K562 (cell line): ENCODE results near the gene SFXN5. TPM values are rescaled to one million over a fixed set of nuclear protein-coding genes. Genes with fewer than 3 reads are reported as not detected.

ENCODE experiments used
- ATAC-seq: fragments of 200-7000 bp; cut with Tn5 transposase; 3 replicates; pipeline ENCODE4 v1.9.1; 2020; ENCODE audit warnings: moderate library complexity
- BruUV-seq: library from RNA; stranded (reverse); fragments of 400-500 nt; replicated peaks from 2 replicates; lab custom pipeline; 2021; lab: Mats Ljungman, UMichigan
- CTCF ChIA-PET: fragments of 300-600 bp; formaldehyde crosslinking; extraction: SDS; loops from one replicate; lab custom pipeline; 2021; ENCODE audit warnings: low intra/inter-chr PET ratio; lab: Yijun Ruan, JAX
- POLR2A ChIA-PET: fragments of 300-600, 350-650 bp; sonication (Branson Sonifier 250); formaldehyde crosslinking; extraction: SDS; loops from one replicate; lab custom pipeline; 2021; ENCODE audit warnings: antibody characterized with exemption, inconsistent platforms; lab: Yijun Ruan, JAX
- DNase-seq, 4 experiments: peaks; one replicate each; pipeline versions ENCODE4 v3.0.0 to v3.0.0-alpha.2; 2011 to 2018; ENCODE audit warnings: low spot score in 3 of 4, mixed read lengths in 3 of 4; ENCODE audit errors: extremely low read depth in 1 of 4
- FAIRE-seq: peaks from 2 replicates; lab custom pipeline; 2011; peaks lifted over from hg19 to GRCh38; lab: Jason Lieb, UNC
- H2AFZ ChIP-seq: 2 replicates; pipeline ENCODE4 v1.6.0; 2011; ENCODE audit warnings: low read depth, low read length, control low read depth, inconsistent platforms
- H3K27ac ChIP-seq: fragments of 200-600 bp; 3 replicates; pipeline ENCODE4 v1.8.0; 2011; ENCODE audit warnings: low read depth, mild to moderate bottlenecking, control low read depth, inconsistent platforms, low read length, moderate library complexity, mixed read lengths; ENCODE audit errors: extremely low read depth
- H3K27me3 ChIP-seq, 2 experiments: fragments of 300-600 bp in 1 of 2; 2 replicates in 1 of 2; 3 replicates in 1 of 2; pipeline versions ENCODE4 v1.6.0 to v1.8.0; 2011; ENCODE audit warnings: inconsistent platforms in 2 of 2, low read length in 2 of 2, mild to moderate bottlenecking in 1 of 2, mixed read lengths in 1 of 2, moderate library complexity in 1 of 2; ENCODE audit not compliant: control insufficient read depth in 2 of 2, insufficient read depth in 2 of 2
- H3K36me3 ChIP-seq: fragments of 300-600 bp; 3 replicates; pipeline ENCODE4 v1.8.0; 2011; ENCODE audit warnings: mild to moderate bottlenecking, low read length, inconsistent platforms; ENCODE audit not compliant: control insufficient read depth, insufficient read depth
- H3K4me1 ChIP-seq, 2 experiments: fragments of 200-600 bp in 1 of 2; replicated peaks in 1 of 2; 2 replicates in 1 of 2; 3 replicates in 1 of 2; pipeline versions ENCODE4 v1.5.1 to v1.8.0; 2011; ENCODE audit warnings: inconsistent platforms in 2 of 2, low read length in 2 of 2, mild to moderate bottlenecking in 1 of 2, mixed read lengths in 1 of 2, moderate library complexity in 1 of 2; ENCODE audit not compliant: control insufficient read depth in 2 of 2, insufficient read depth in 2 of 2
- H3K4me2 ChIP-seq: 2 replicates; pipeline ENCODE4 v1.6.1; 2011; ENCODE audit warnings: low read length, control low read depth, inconsistent platforms, mixed read lengths; ENCODE audit not compliant: insufficient read depth
- H3K4me3 ChIP-seq: fragments of 200-600 bp; sonication (generic), shearing (Covaris generic); 2 replicates; pipeline ENCODE4 v1.5.1; 2016; ENCODE audit warnings: control low read depth, inconsistent platforms
- H3K79me2 ChIP-seq: fragments of 200-600 bp; 3 replicates; pipeline ENCODE4 v1.8.0; 2011; ENCODE audit warnings: low read length, inconsistent platforms; ENCODE audit not compliant: control insufficient read depth, insufficient read depth
- H3K9ac ChIP-seq, 2 experiments: 2 replicates each; pipeline versions ENCODE4 v1.6.0 to v1.6.1; 2011; ENCODE audit warnings: low read depth in 2 of 2, low read length in 2 of 2, control low read depth in 1 of 2, inconsistent platforms in 1 of 2, mild to moderate bottlenecking in 1 of 2, mixed read lengths in 1 of 2; ENCODE audit not compliant: insufficient read depth in 1 of 2
- H3K9me1 ChIP-seq: one replicate; pipeline ENCODE4 v1.6.0; 2011; ENCODE audit warnings: inconsistent platforms, mild to moderate bottlenecking, low read length, moderate library complexity; ENCODE audit not compliant: control insufficient read depth, insufficient read depth
- H3K9me3 ChIP-seq: replicated peaks from 2 replicates; pipeline ENCODE4 v1.5.1; 2011; ENCODE audit warnings: low read depth, low read length, inconsistent platforms; ENCODE audit not compliant: control insufficient read depth, insufficient read depth
- H4K20me1 ChIP-seq: replicated peaks from 2 replicates; pipeline ENCODE4 v1.6.1; 2011; ENCODE audit warnings: low read length, inconsistent platforms, mixed read lengths; ENCODE audit not compliant: control insufficient read depth, insufficient read depth
- ATF3 ChIP-seq, 2 experiments: fragments of 450-650 bp in 1 of 2; sonication (generic) in 1 of 2; formaldehyde crosslinking in 1 of 2; IDR thresholded peaks in 1 of 2; conservative IDR thresholded peaks in 1 of 2; 2 replicates each; pipeline versions ENCODE4 v1.6.1 to v1.8.1; 2016 to 2023; ENCODE audit warnings: mild to moderate bottlenecking in 2 of 2, moderate library complexity in 2 of 2, inconsistent platforms in 1 of 2, missing genetic modification reagents in 1 of 2
- CBX8 ChIP-seq: fragments of 200-600 bp; sonication (generic); IDR thresholded peaks from 2 replicates; pipeline ENCODE4 v1.6.1; 2012; ENCODE audit warnings: borderline replicate concordance, mixed run types, low read depth, mild to moderate bottlenecking, moderate library complexity, mixed read lengths, low read length, control low read depth, inconsistent platforms; ENCODE audit not compliant: poor library complexity, severe bottlenecking; ENCODE audit errors: extremely low read depth
- FOS ChIP-seq: IDR thresholded peaks from 3 replicates; pipeline ENCODE4 v1.6.1; 2011; ENCODE audit not compliant: insufficient read length; ENCODE audit errors: extremely low read depth
- HOXB6 ChIP-seq: fragments of 250-450 bp; sonication (Bioruptor Pico); IDR thresholded peaks from 2 replicates; pipeline ENCODE4 v1.5.1; 2022; ENCODE audit warnings: mild to moderate bottlenecking, borderline replicate concordance
- KLF13 ChIP-seq: fragments of 450-650 bp; IDR thresholded peaks from 2 replicates; pipeline ENCODE4 v1.6.1; 2016; ENCODE audit warnings: missing genetic modification characterization, low read depth, mild to moderate bottlenecking, missing compliant biosample characterization, moderate library complexity, borderline replicate concordance
- NR1H2 ChIP-seq: sonication (generic); formaldehyde crosslinking; IDR thresholded peaks from 2 replicates; pipeline ENCODE4 v1.4.0; 2020; ENCODE audit warnings: mild to moderate bottlenecking, missing genetic modification reagents
- RBM17 ChIP-seq: fragments of 200-400 bp; formaldehyde crosslinking; IDR thresholded peaks from 2 replicates; pipeline ENCODE4 v1.6.1; 2017; ENCODE audit warnings: low read depth, mild to moderate bottlenecking, low read length, borderline replicate concordance
- SLC30A9 ChIP-seq: fragments of 250-450 bp; sonication (Bioruptor Pico); IDR thresholded peaks from 2 replicates; pipeline ENCODE4 v1.8.0; 2022; ENCODE audit warnings: mild to moderate bottlenecking, moderate library complexity
- ZNF174 ChIP-seq: fragments of 250-450 bp; sonication (Bioruptor Pico); IDR thresholded peaks from 2 replicates; pipeline ENCODE4 v1.4.0; 2020; ENCODE audit warnings: mild to moderate bottlenecking
- ZNF589 ChIP-seq: fragments of 200-800 bp; sonication (Bioruptor generic); IDR thresholded peaks from 2 replicates; pipeline ENCODE4 v1.6.1; 2016; ENCODE audit warnings: low read depth, missing genetic modification characterization, missing compliant biosample characterization
- WGBS: fragments of 100-300 bp; shearing (Covaris generic); methylation state at CpG from one replicate; pipeline ENCODE4 v1.1.6; 2016; ENCODE audit warnings: low coverage, mixed read lengths; ENCODE audit not compliant: insufficient coverage; ENCODE audit errors: missing lambda C conversion rate; 5-methylcytosine and 5-hydroxymethylcytosine counted together
- in situ Hi-C: fragments of 300-500 bp; cut with MboI; formaldehyde crosslinking; loops from 4 replicates; pipeline ENCODE4 v1.15.0; 2018; ENCODE audit warnings: inconsistent platforms, mixed read lengths
- intact Hi-C: fragments of 100-400 bp; cut with micrococcal nuclease; formaldehyde crosslinking; loops from 2 replicates; pipeline ENCODE4 v1.14.2; 2022
- polyA plus RNA-seq, 8 experiments: library from polyadenylated mRNA; depleted of rRNA in 4 of 8; stranded (reverse) in 5 of 8; unstranded in 3 of 8; fragments of >200 nt; fragmentation: Nextera tagmentation in 2 of 8; fragmentation: Illumina TruSeq in 1 of 8; extraction: Ambion mirVana in 2 of 8; extraction: Trizol in 1 of 8; gene quantifications; 2 replicates each; pipeline versions ENCODE4 v1.2.1 to v1.2.3, GENCODE V29; 2011 to 2014; ENCODE audit warnings: inconsistent platforms in 1 of 8, missing spikeins in 1 of 8
- total RNA-seq, 7 experiments: library from RNA; depleted of rRNA in 6 of 7; stranded (reverse); fragments of >200 nt in 6 of 7; fragmentation: Illumina TruSeq in 2 of 7; extraction: Trizol in 2 of 7; gene quantifications; 2 replicates each; pipeline versions ENCODE4 v1.2.1 to v1.2.3, GENCODE V29; 2011 to 2021; ENCODE audit warnings: low replicate concordance in 1 of 7
- TF ChIP-seq, protein P1 (sequence below): sonication (generic); formaldehyde crosslinking; IDR thresholded peaks from 2 replicates; pipeline ENCODE4 v1.8.1; 2023; ENCODE audit warnings: mild to moderate bottlenecking, missing genetic modification reagents
- TF ChIP-seq, protein P2 (sequence below): fragments of 250-450 bp; sonication (Bioruptor Pico); IDR thresholded peaks from 2 replicates; pipeline ENCODE4 v1.9.0; 2021; ENCODE audit warnings: mild to moderate bottlenecking

Gene SFXN5
- total and polyA plus RNA-seq, 9 of the 15 experiments (the other 6 are each of a cell fraction or from before 2014, with no cell fraction given) = 8.3 to 22.6 (median 16.0) TPM

DNA sequence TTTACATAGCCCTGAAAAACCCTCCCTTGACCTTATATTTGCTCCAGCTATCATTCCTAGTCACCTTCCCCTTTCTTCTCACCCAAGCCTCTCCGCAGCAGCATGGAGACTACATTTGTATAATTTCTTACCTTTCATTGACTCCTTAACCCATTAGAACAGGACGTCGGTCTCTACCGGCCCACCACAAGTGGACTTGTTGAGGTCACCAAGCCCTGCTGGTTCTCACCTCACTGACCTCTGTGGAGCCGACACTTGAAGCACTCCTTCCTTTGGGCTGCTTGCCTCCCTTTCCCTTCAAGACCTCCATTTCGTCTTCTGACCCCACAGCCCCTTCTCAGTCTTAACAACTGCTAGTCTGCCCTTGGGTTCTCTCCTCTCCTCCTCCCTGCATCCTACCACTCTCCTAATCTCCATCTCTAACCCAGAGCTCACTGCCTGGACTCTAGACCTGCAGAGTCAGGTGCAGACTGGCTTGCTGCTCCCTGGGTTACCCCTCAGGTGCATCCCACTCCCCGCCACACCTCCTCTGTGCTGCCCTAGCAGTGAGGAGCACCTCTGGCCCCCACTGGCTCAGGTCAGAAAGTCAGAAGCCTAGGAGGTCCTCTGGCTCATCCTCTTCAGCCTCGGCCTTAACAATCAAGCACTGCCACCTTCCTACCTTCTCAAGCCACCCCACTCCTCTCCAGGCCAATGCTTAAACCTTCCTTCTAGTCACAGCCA is 5.3 kb upstream of the SFXN5 start:
- DNase-seq (no peak), FAIRE-seq (no peak), ATAC-seq (no peak)
- Histone ChIP-seq H2AFZ (no peak overlapping the region), H3K9me1 (no peaks in the 10 kb centered on the region), H3K79me2 (no peaks in the 10 kb centered on the region), H3K4me1 (peaks cover 0 to 29% of the 10 kb centered on the region in 2 experiments; a peak in 4 of 5 replicates), H3K9ac (no peak overlapping the region), H4K20me1 (peaks cover 10% of the 10 kb centered on the region; the same call in 1 of the 2 replicates), H3K36me3 (no peaks in the 10 kb centered on the region; the same call in 2 of the 3 replicates), H3K4me2 (no peak overlapping the region), H3K27me3 (peaks cover 0 to 5% of the 10 kb centered on the region in 2 experiments; a peak in 2 of 5 replicates), H3K4me3 (no peak overlapping the region), H3K9me3 (no peaks in the 10 kb centered on the region), H3K27ac (no peak overlapping the region)
- no TSS peak for BruUV-seq
- CTCF ChIA-PET = interaction anchor here (0.6 kb wide), 1 partner anchor 164 kb away, joined by 4 read pairs; no protein-coding TSS in a partner anchor
- intact Hi-C loops = no loop called here
- POLR2A ChIA-PET = interaction anchor here (0.5 to 0.6 kb wide), 2 partner anchors 17 to 161 kb away, joined by 3 read pairs; no protein-coding TSS in a partner anchor
- in situ Hi-C loops = no loop called here
- WGBS = 46% methylated on average over 8 of the region's 8 CpGs
- TF ChIP-seq NR1H2 (CRISPR knock-in tag) (no peak), HOXB6 (CRISPR knock-in tag) (no peak), ATF3 (IDR thresholded peaks at IDR 0.05) (no peak), ATF3 (CRISPR knock-in tag; conservative IDR thresholded peaks at IDR 0.05) (no peak), CBX8 (no peak), FOS (no peak), ZNF589 (CRISPR knock-in tag) (no peak), RBM17 (no peak), KLF13 (tag) (no peak), ZNF174 (CRISPR knock-in tag) (no peak), SLC30A9 (CRISPR knock-in tag) (no peak)
- TF ChIP-seq, protein P1, sequence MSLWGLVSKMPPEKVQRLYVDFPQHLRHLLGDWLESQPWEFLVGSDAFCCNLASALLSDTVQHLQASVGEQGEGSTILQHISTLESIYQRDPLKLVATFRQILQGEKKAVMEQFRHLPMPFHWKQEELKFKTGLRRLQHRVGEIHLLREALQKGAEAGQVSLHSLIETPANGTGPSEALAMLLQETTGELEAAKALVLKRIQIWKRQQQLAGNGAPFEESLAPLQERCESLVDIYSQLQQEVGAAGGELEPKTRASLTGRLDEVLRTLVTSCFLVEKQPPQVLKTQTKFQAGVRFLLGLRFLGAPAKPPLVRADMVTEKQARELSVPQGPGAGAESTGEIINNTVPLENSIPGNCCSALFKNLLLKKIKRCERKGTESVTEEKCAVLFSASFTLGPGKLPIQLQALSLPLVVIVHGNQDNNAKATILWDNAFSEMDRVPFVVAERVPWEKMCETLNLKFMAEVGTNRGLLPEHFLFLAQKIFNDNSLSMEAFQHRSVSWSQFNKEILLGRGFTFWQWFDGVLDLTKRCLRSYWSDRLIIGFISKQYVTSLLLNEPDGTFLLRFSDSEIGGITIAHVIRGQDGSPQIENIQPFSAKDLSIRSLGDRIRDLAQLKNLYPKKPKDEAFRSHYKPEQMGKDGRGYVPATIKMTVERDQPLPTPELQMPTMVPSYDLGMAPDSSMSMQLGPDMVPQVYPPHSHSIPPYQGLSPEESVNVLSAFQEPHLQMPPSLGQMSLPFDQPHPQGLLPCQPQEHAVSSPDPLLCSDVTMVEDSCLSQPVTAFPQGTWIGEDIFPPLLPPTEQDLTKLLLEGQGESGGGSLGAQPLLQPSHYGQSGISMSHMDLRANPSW (CRISPR knock-in tag) = no peak
- TF ChIP-seq, protein P2, sequence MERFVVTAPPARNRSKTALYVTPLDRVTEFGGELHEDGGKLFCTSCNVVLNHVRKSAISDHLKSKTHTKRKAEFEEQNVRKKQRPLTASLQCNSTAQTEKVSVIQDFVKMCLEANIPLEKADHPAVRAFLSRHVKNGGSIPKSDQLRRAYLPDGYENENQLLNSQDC = no peak
- TF ChIP-seq, all 486 proteins: peak for 0
